ENCODE results near the gene ZNF44.

DNA sequence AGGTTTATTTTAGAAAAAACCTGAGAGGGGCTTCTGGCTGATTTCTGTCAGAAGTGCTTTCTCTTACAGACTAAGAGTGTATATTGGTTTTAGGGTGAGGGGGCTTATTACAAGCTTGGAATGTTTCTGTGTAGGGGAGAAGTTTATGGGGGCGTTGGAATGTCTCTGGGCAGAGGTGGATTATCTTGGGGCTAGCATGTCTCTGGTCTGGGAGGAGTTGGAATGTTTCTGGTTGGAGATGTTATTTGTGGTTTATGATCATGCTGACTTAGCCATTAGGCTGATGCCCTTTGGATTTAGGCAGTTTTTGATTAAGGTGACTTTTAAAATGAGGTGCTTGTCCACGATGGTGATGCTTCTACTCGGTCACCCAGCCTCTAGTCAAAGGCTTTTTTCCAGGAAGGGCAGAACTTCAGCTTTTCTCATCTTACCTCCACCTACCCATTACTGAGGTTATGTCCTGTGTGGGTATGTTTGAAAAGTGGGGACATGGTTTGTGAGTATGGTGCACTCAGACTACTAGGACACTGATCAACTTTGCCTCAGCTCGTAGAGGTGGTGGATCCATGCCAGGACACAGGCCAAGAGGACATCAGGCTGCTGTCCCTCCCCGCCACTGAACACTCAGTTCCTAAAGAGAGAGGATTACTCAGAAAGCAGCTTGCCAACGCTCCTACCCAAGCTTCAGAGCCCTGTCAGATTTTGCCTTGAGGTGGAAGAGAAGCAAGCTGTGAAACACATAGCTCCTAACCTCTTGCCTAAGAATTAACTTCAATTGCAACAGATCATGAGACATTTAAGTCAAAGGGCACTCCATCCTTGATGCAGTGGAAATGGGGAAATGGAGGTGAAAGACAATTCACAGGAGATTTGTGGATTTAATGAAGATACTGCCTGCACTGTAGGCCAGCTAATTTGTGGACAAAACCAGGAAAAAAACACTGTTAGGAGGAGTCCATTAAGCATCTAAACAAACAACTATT, 63.6 kb downstream of the ZNF44 start:
- TF ChIP-seq ZNF423 (tag by site-specific recombination; IDR thresholded peaks at IDR 0.05) (no peak), MYNN (tag by site-specific recombination; IDR thresholded peaks at IDR 0.05; ENCODE audit: borderline replicate concordance) (no peak), ZNF704 (tag by site-specific recombination; IDR thresholded peaks at IDR 0.05) (no peak), HOXA7 (CRISPR knock-in tag; IDR thresholded peaks at IDR 0.05; ENCODE audit: borderline replicate concordance) (no peak), HOXC10 (CRISPR knock-in tag; IDR thresholded peaks at IDR 0.05) (no peak), INSM2 (tag by site-specific recombination; IDR thresholded peaks at IDR 0.05) (no peak), ZBTB7A (tag by site-specific recombination; IDR thresholded peaks at IDR 0.05; ENCODE audit: low read depth) (no peak), ZBTB21 (tag by site-specific recombination; IDR thresholded peaks at IDR 0.05) (no peak)
- TF ChIP-seq, protein P1, sequence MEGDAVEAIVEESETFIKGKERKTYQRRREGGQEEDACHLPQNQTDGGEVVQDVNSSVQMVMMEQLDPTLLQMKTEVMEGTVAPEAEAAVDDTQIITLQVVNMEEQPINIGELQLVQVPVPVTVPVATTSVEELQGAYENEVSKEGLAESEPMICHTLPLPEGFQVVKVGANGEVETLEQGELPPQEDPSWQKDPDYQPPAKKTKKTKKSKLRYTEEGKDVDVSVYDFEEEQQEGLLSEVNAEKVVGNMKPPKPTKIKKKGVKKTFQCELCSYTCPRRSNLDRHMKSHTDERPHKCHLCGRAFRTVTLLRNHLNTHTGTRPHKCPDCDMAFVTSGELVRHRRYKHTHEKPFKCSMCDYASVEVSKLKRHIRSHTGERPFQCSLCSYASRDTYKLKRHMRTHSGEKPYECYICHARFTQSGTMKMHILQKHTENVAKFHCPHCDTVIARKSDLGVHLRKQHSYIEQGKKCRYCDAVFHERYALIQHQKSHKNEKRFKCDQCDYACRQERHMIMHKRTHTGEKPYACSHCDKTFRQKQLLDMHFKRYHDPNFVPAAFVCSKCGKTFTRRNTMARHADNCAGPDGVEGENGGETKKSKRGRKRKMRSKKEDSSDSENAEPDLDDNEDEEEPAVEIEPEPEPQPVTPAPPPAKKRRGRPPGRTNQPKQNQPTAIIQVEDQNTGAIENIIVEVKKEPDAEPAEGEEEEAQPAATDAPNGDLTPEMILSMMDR (tag by site-specific recombination; IDR thresholded peaks at IDR 0.05): no peak
- TF ChIP-seq, protein P2, sequence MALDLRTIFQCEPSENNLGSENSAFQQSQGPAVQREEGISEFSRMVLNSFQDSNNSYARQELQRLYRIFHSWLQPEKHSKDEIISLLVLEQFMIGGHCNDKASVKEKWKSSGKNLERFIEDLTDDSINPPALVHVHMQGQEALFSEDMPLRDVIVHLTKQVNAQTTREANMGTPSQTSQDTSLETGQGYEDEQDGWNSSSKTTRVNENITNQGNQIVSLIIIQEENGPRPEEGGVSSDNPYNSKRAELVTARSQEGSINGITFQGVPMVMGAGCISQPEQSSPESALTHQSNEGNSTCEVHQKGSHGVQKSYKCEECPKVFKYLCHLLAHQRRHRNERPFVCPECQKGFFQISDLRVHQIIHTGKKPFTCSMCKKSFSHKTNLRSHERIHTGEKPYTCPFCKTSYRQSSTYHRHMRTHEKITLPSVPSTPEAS (tag by site-specific recombination; IDR thresholded peaks at IDR 0.05): no peak
